Dendritic cell treated with granulocyte-macrophage colony-stimulating factor and Interleukin-4, amounts not matched to agents 40 ng/mL and 50 ng/mL, for 4 days (primary cell): ENCODE measurements around the gene TBC1D8.

Experiments
- H3K27ac Mint-ChIP-seq: one replicate; pipeline ENCODE4 v1.8.0; 2022; ENCODE audit warnings: mild to moderate bottlenecking, mixed read lengths
- H3K27me3 Mint-ChIP-seq: one replicate; pipeline ENCODE4 v1.8.0; 2022; ENCODE audit warnings: mild to moderate bottlenecking, mixed read lengths
- H3K36me3 Mint-ChIP-seq: one replicate; pipeline ENCODE4 v1.8.0; 2022; ENCODE audit warnings: low read depth, mixed read lengths
- H3K4me1 Mint-ChIP-seq: one replicate; pipeline ENCODE4 v1.8.0; 2022; ENCODE audit warnings: low read depth, mixed read lengths
- H3K4me3 Mint-ChIP-seq: one replicate; pipeline ENCODE4 v1.8.0; 2022; ENCODE audit warnings: mild to moderate bottlenecking, moderate library complexity, mixed read lengths
- H3K9me3 Mint-ChIP-seq: one replicate; pipeline ENCODE4 v1.8.0; 2022; ENCODE audit warnings: mixed read lengths
- intact Hi-C: fragments of 100-400 bp; cut with micrococcal nuclease; formaldehyde crosslinking; loops from one replicate; pipeline ENCODE4 v1.15.0; 2022

The TBC1D8 gene

DNA sequence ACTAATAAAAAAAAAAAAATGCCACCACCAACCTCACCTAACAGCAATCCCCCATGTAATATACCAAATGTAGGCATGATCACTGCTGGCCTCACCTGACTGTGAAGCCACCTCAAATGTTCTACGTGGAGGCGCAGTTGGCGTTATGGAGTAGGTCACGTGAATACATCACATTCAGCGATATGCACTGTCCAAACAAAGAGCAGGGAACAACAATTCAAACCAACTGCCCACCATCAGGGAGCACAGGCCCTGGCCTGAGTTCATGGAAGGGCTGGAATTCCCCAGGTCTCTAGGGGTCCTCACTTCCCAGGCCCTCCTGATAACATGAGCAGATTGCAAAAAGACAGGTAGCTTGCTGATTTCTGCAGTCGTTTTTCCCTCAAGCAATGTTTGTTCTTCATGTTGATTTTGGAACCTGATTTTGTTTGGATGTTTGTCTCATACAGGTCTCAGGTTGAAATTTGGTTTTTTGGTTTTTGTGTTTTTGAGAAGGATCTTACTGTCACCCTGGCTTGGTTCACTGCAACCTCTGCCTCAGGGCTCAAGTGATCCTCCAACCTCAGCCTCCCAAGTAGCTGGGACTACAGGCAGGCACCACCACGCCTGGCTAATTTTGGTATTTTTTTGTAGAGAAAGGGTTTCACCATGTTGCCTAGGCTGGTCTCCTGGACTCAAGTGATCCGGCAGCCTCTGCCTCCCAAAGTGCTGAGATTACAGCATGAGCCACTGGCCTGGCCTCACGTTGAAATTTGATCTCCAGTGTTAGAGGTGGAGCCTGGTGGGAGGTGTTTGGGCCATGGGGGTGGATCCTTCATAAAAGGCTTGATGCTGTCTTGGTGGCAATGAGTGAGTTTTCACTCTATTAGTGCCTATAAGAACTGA lies 15.5 kb downstream of the TBC1D8 start:
- Mint-ChIP-seq H3K4me1 (peaks cover 6% of the 10 kb centered on the region), H3K9me3 (peaks cover 14% of the 10 kb centered on the region), H3K36me3 (no peaks in the 10 kb centered on the region), H3K27me3 (no peaks in the 10 kb centered on the region), H3K4me3 (no peak overlapping the region), H3K27ac (no peak overlapping the region)
- intact Hi-C loops = no loop called here

DNA sequence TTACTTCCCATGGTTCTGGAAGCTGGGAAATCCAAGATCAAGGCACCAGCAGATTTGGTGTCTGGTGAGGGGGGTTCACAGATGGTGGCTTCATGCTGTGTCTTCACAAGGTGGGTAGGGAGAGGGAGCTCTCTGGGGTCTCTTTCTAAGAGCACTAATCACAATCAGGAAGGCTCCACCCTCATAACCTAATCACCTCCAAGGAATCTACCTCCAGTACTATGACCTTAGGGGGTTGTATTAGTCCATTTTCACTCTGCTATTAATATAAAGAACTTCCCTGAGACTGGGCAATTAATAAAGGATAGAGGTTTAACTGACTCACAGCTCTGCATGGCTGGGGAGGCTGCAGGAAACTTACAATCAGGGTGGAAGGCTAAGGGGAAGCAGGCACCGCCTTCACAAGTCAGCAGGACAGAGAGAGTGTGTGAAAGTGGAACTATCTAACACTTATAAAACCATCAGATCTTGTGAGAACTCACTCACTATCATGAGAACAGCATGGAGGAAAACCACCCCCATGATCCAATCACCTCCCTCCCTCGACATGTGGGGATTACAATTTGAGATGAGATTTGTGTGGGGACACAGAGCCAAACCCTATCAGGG lies 17.6 kb downstream of the TBC1D8 start:
- no peak overlapping the region for H3K4me3 Mint-ChIP-seq
- H3K4me1 Mint-ChIP-seq = peaks cover 10% of the 10 kb centered on the region
- H3K9me3 Mint-ChIP-seq = peaks cover 14% of the 10 kb centered on the region
- H3K36me3 Mint-ChIP-seq = no peaks in the 10 kb centered on the region
- no peaks in the 10 kb centered on the region for H3K27me3 Mint-ChIP-seq
- no peak overlapping the region for H3K27ac Mint-ChIP-seq
- intact Hi-C loops = no loop called here

DNA sequence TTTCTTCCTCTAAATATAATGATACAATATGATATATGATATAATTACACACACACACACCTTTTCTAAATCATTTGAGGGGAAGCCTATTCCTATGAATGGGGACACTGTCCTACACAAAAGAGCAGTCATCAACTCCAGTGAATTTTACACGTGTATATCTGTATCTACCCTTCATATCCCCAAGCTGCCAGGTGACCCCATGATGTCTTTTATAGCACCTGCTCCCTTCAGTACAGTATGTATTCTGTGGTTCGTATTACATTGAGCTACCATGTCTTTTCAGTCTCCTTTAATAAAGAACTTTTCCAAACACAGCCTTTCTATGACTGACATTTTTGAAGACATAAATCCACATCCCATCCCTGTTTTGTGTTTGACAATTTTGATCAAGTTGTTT lies 19.0 kb downstream of the TBC1D8 start:
- intact Hi-C loops = no loop called here
- Mint-ChIP-seq H3K4me3 (no peak overlapping the region), H3K9me3 (peaks cover 14% of the 10 kb centered on the region), H3K4me1 (peaks cover 17% of the 10 kb centered on the region), H3K27me3 (no peaks in the 10 kb centered on the region), H3K27ac (no peak overlapping the region), H3K36me3 (no peaks in the 10 kb centered on the region)

DNA sequence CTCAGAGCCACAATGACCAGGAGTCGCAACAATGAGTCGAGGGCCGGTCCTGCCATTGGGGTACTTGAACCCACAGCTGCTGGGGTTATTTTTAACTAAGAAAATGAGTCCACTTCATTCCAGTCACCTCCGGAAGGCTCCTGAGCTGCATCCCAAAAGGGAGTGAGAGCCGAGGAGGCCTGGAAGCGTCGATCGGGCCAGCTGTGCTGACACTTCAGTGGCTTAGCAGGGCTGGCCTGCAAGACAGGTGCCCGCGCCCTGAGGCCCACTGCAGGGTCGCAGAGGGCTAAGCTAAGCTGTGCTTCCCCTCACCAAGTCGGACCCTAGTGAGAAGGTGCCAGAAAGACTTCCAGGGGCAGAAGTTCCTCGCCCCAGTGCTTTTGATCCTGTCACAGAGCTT lies 21.1 kb downstream of the TBC1D8 start:
- peaks cover 14% of the 10 kb centered on the region for H3K9me3 Mint-ChIP-seq
- H3K4me3 Mint-ChIP-seq = no peak overlapping the region
- peaks cover 27% of the 10 kb centered on the region for H3K4me1 Mint-ChIP-seq
- no peak overlapping the region for H3K27ac Mint-ChIP-seq
- intact Hi-C loops = no loop called here
- H3K27me3 Mint-ChIP-seq = no peaks in the 10 kb centered on the region
- H3K36me3 Mint-ChIP-seq = no peaks in the 10 kb centered on the region

DNA sequence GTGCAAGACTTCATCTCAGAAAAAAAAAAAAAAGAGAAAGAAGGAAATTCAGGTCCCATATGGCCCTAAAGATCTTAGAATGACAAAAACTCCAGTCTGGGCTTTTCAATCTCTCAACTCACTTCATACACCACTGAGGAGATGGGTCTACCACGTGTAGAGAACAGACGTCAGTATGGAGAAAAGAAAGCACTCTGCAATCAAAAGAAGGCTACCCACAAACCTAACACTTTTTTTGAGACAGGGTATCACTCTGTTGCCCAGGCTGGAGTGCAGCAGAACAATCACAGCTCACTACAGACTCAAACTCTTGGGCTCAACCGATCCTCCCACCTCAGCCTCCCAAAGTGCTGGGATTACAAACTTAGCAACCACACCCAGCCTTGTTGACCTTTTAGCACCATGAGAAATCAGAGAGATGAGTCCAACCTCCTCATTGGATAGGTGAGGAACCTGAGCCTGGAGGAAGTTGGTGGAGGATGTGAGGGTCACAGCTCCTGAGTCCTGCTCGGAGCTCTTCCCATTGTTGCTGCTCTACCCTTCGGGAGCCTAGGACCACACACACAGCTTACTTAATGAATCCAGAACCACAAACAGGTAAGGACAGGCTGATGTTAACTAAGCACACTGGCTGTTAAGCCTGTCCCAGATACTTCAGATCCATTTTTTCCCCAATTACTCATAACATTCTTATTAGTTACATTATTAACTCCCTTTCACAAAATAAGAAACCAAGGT lies 23.7 kb downstream of the TBC1D8 start:
- H3K27me3 Mint-ChIP-seq = no peaks in the 10 kb centered on the region
- no peak overlapping the region for H3K4me3 Mint-ChIP-seq
- peaks cover 44% of the 10 kb centered on the region for H3K4me1 Mint-ChIP-seq
- no peaks in the 10 kb centered on the region for H3K36me3 Mint-ChIP-seq
- H3K27ac Mint-ChIP-seq = no peak overlapping the region
- intact Hi-C loops = no loop called here
- no peaks in the 10 kb centered on the region for H3K9me3 Mint-ChIP-seq

DNA sequence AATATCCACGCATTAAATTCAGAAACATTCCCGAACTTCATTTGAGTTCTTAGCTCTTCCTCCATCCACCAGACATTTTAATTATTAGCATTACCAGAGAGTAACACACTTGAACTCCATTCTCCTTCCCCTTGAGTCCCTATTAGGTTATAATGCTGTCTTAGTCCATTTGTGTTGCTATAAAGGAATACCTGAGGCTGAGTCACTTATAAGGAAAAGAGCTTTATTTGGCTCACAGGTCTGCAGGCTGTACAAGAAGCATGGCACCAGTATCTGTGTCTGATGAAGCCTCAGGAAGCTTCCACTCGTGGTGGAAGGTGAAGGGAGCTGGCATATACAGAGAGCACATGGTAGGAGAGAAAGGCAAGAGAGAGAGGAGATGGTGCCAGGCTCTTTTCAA lies 25.4 kb downstream of the TBC1D8 start:
- H3K27ac Mint-ChIP-seq = no peak overlapping the region
- no peak overlapping the region for H3K4me3 Mint-ChIP-seq
- H3K4me1 Mint-ChIP-seq = peaks cover 44% of the 10 kb centered on the region
- H3K9me3 Mint-ChIP-seq = no peaks in the 10 kb centered on the region
- H3K36me3 Mint-ChIP-seq = no peaks in the 10 kb centered on the region
- H3K27me3 Mint-ChIP-seq = no peaks in the 10 kb centered on the region
- intact Hi-C loops = loop anchor here (1.0 kb wide), 1 partner anchor 14 kb away; no protein-coding TSS in a partner anchor

DNA sequence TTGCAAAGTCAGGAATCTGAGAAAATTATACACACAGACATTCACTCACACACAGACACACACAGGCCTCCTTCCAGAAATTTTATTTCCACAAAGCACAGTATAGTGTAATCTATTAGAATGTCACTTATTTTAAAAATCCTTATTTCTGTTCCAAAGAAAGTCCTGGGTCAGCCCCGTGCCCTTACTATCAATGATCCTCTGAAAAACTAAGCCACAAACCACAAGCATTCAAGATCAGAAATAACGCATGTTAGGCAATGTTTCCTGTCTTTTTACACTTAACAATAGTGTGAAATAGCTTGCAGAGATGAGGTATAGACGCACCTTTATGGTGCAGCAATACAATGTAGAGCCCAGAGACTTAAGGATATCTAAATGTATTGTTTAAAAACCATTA lies 25.8 kb downstream of the TBC1D8 start:
- H3K27me3 Mint-ChIP-seq = no peaks in the 10 kb centered on the region
- peaks cover 44% of the 10 kb centered on the region for H3K4me1 Mint-ChIP-seq
- intact Hi-C loops = loop anchor here (1.0 kb wide), 1 partner anchor 13 kb away; no protein-coding TSS in a partner anchor
- no peak overlapping the region for H3K27ac Mint-ChIP-seq
- no peaks in the 10 kb centered on the region for H3K9me3 Mint-ChIP-seq
- no peaks in the 10 kb centered on the region for H3K36me3 Mint-ChIP-seq
- no peak overlapping the region for H3K4me3 Mint-ChIP-seq

DNA sequence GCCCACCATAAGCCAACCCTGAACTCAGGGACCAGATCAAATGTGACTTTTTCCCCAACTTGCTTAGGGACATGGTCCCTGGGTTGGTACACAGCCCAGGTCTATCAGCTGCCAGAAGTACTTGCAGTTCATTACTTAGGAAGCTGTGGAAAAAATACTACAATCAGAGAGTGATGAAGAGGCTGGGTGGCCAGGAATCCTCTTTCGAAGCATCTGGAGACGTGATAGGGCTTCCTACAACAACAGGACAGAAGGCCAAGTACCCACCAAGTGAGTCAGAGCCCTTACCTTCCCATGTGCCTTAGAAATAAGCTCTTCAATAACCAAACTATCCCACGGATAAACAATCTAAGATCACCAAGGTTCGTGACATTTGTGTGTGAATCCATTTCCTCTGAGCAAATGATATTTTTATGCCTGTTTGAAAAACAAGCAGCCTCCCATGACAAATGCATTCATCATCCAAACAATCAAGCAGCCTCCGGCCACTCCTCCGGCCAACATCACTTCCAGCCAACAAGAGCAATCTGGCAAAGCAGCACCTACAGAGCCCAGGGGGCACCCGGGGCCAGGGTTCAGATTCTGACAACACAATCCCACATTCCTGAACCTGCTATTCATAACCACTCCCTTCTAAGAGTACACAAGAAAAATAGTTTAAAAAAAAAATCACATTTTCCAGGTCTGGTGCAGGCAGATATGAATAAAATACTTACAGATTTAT lies 26.4 kb downstream of the TBC1D8 start:
- no peak overlapping the region for H3K27ac Mint-ChIP-seq
- H3K4me3 Mint-ChIP-seq = no peak overlapping the region
- intact Hi-C loops = loop anchor here (1.0 kb wide), 1 partner anchor 13 kb away; no protein-coding TSS in a partner anchor
- H3K27me3 Mint-ChIP-seq = no peaks in the 10 kb centered on the region
- peaks cover 49% of the 10 kb centered on the region for H3K4me1 Mint-ChIP-seq
- no peaks in the 10 kb centered on the region for H3K9me3 Mint-ChIP-seq
- H3K36me3 Mint-ChIP-seq = no peaks in the 10 kb centered on the region

DNA sequence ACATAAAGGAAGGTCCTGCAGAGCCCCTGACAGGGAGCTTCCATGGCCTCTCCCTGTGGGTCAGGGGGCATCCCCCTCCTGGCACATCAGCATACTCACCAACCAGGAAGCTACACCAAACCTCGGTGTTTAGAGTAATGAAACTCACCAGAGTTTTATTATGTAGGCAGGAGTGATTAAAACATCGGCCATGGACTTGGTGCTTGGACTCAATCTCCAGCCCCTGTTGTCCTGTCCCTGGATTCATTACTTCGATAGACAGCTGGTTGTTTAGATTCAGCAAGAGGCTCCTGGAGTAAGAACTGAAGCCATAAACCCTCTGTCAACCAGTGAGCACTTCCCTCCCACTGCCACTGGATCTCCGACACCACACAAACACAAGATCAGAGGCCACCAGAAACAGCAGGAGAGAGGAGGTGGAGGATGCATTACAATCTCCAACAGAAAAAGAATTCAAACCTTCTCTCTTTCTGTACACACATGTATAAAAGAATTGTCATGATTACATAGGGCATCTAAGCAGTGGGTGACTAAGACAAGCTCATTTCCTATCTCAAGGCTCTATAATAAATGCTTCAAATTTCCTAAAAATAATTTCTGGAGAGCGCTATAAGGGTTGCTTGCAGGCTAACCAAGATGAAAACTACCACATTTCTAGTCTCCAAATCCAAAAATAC lies 27.2 kb downstream of the TBC1D8 start:
- Mint-ChIP-seq H3K9me3 (no peaks in the 10 kb centered on the region), H3K4me1 (peaks cover 57% of the 10 kb centered on the region), H3K4me3 (no peak overlapping the region), H3K27me3 (no peaks in the 10 kb centered on the region), H3K27ac (peak overlapping the region; percentile 15), H3K36me3 (no peaks in the 10 kb centered on the region)
- intact Hi-C loops = no loop called here

DNA sequence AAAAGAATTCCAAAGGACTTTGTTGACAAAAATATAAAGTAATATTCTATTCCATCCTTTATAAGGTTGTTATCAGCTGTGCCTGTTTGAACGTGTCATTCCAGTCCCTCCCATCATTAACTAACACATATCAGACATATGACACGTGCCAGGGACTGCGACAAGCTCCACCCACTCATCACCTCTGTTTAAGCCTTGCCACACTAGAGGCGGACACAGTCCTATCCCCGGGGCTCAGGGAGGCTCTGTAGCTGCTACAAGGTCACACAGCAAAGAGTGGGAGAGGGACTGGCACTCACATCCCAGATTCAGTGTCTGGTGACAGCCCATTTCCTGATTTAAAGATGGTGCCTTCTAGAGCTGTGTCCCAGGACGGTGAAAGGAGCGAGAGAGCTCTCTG lies 30.0 kb downstream of the TBC1D8 start:
- H3K4me3 Mint-ChIP-seq = no peak overlapping the region
- no peaks in the 10 kb centered on the region for H3K36me3 Mint-ChIP-seq
- no peak overlapping the region for H3K27ac Mint-ChIP-seq
- no peaks in the 10 kb centered on the region for H3K27me3 Mint-ChIP-seq
- H3K4me1 Mint-ChIP-seq = peaks cover 47% of the 10 kb centered on the region
- intact Hi-C loops = no loop called here
- H3K9me3 Mint-ChIP-seq = no peaks in the 10 kb centered on the region

DNA sequence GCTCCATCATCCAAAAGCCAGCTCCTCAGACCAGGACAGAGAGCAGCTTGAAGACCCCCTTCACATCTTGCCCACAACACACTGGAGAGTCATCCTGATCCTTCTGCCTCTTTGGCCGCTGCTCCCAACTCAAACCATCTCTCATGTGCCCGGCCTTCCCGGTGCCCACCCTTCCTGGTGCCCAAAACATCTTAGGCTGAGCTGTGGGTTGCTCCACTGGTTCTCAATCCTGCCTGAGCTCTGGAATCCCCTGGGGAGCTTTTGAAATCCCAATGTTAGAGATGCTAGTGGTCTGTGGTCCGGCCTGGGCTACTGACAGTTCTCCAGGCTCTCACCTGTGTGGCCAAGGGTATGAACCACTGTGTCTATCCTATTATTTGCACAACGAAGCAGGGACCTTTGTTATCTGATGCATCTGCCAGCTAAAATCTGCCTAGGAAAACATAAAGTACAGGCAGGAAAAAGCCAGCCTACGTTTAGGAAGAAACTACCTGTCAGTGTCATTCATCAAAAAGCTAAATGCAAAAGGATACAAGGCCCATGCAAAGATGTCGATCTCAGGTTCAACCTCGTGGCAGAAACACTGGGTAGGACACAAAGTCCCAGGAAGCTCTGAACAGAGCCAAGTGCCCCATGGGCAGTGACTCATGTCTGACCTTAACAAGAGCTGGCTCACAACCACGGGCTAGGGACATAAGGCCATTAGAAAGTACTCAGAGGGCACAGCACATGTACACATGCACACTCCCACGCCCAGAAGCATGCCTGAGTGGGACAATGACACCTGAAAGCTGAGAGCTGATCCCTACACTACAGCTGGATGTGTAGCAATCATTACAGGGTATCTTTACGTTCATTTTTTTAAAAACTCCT lies 30.8 kb downstream of the TBC1D8 start:
- Mint-ChIP-seq H3K27me3 (no peaks in the 10 kb centered on the region), H3K4me3 (no peak overlapping the region), H3K27ac (peak overlapping the region; percentile 8), H3K36me3 (no peaks in the 10 kb centered on the region), H3K9me3 (no peaks in the 10 kb centered on the region), H3K4me1 (peaks cover 47% of the 10 kb centered on the region)
- intact Hi-C loops = no loop called here

DNA sequence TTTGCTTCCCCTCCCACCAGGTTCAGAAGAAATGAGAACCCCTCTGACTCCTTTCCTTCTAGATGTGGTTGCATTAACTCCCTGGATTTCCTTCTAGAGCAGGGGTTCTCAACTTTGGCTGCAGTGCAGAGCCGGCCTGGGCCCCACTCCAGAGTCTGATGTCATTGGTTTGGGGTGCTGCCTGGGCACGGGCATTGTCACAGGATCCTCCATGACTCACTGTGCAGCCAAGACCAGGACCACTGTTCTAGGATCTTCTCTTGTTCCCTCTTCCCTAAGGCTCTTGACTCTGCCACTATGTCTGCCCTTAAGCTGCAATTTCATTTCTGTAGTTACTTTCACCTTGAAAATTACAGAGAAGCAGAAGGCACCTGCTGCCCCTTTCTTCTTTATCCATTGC lies 31.8 kb downstream of the TBC1D8 start:
- Mint-ChIP-seq H3K27ac (peak overlapping the region; percentile 42), H3K4me3 (no peak overlapping the region), H3K36me3 (no peaks in the 10 kb centered on the region), H3K27me3 (no peaks in the 10 kb centered on the region), H3K4me1 (peaks cover 46% of the 10 kb centered on the region), H3K9me3 (no peaks in the 10 kb centered on the region)
- intact Hi-C loops = loop anchor here (10.0 kb wide), 1 partner anchor 105 kb away; no protein-coding TSS in a partner anchor
